ENCODE measurements around the gene BGN. TPM values are rescaled to one million over a fixed set of nuclear protein-coding genes. Genes with fewer than 3 reads are reported as not detected.
A peak's percentile ranks its signal among the peaks of the same experiment; 100 is the strongest.

The BGN gene
- total and polyA plus RNA-seq, 2 donors from 2014 or later: 164 to 288 TPM

DNA sequence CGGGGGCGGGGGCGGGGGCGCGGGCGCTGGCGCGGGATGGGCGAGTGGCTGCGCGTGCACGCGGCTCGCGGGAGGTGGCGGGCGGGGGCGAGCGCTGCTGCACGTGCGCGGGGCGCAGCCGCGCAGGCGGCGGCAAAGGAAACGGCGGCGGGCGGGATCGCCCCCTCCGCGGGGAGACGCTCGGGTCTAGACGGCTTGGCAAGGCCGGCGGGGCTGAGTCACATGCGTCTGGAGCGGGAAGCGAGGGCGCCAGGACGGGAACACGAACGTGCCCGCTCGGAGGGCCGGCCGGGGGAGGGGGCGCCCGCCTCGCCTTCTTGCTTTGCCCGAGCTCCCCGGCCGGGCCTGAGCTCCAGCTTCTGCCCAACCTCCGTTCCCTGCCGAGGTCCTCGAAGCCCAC is 20.1 kb upstream of the BGN start:
- FAIRE-seq: no peak
- intact Hi-C loops (cut with DNase I): no loop called here
- H3K4me3 ChIP-seq (ENCODE audit: low read length in 3 of 3): no peak overlapping the region
- peaks cover 0 to 7% (median 0%) of the 10 kb centered on the region in 3 donors for H3K4me1 ChIP-seq (ENCODE audit: control insufficient read depth in 2 of 3, insufficient read depth in 2 of 3, low read depth in 1 of 3, low read length in 3 of 3)
- H3K27ac ChIP-seq (ENCODE audit: low read depth in 2 of 2, low read length in 2 of 2): no peak overlapping the region
- TF ChIP-seq, protein P1, sequence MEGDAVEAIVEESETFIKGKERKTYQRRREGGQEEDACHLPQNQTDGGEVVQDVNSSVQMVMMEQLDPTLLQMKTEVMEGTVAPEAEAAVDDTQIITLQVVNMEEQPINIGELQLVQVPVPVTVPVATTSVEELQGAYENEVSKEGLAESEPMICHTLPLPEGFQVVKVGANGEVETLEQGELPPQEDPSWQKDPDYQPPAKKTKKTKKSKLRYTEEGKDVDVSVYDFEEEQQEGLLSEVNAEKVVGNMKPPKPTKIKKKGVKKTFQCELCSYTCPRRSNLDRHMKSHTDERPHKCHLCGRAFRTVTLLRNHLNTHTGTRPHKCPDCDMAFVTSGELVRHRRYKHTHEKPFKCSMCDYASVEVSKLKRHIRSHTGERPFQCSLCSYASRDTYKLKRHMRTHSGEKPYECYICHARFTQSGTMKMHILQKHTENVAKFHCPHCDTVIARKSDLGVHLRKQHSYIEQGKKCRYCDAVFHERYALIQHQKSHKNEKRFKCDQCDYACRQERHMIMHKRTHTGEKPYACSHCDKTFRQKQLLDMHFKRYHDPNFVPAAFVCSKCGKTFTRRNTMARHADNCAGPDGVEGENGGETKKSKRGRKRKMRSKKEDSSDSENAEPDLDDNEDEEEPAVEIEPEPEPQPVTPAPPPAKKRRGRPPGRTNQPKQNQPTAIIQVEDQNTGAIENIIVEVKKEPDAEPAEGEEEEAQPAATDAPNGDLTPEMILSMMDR (IDR thresholded peaks at IDR 0.05; ENCODE audit: borderline replicate concordance, extremely low read depth, insufficient read depth): no peak
- no peaks in the 10 kb centered on the region for H3K27me3 ChIP-seq (ENCODE audit: control insufficient read depth, insufficient read depth, low read length)
- H3K36me3 ChIP-seq (ENCODE audit: control insufficient read depth in 2 of 3, insufficient read depth in 3 of 3, low read length in 3 of 3): no peaks in the 10 kb centered on the region
- no peaks in the 10 kb centered on the region for H3K9me3 ChIP-seq (ENCODE audit: control insufficient read depth in 2 of 3, insufficient read depth in 1 of 3, low read length in 3 of 3)
- peak in 4 of 5 donors; percentile 44 to 93 (median 66) for DNase-seq
- H3K9ac ChIP-seq (ENCODE audit: low read length in 3 of 3): no peak overlapping the region

DNA sequence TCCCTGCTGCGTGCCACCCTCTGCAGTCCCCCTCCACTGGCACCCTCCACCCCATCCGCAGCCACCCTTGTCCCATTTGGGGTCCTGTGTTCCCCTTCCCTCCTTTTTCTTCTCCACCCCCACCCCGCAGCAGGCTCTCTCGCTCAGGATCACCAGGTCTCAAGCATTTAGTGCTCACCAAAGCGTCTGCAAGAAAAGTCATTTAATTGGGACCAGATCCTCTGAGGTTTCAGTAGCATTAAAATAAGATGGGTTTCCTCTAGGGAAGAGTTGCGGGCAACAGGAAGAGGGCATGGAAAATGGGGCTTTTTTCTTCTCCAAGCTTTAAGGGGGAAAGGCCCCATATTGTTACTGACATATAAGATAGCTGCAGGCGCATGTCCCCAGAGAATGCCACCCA is 19.5 kb upstream of the BGN start:
- Histone ChIP-seq H3K4me3 (ENCODE audit: low read length in 3 of 3) (no peak overlapping the region), H3K36me3 (ENCODE audit: control insufficient read depth in 2 of 3, insufficient read depth in 3 of 3, low read length in 3 of 3) (no peaks in the 10 kb centered on the region), H3K9me3 (ENCODE audit: control insufficient read depth in 2 of 3, insufficient read depth in 1 of 3, low read length in 3 of 3) (no peaks in the 10 kb centered on the region), H3K27ac (ENCODE audit: low read depth in 2 of 2, low read length in 2 of 2) (no peak overlapping the region), H3K4me1 (ENCODE audit: control insufficient read depth in 2 of 3, insufficient read depth in 2 of 3, low read depth in 1 of 3, low read length in 3 of 3) (peaks cover 0 to 7% (median 0%) of the 10 kb centered on the region in 3 donors), H3K9ac (ENCODE audit: low read length in 3 of 3) (no peak overlapping the region), H3K27me3 (ENCODE audit: control insufficient read depth, insufficient read depth, low read length) (no peaks in the 10 kb centered on the region)
- FAIRE-seq: no peak
- TF ChIP-seq, protein P1 (IDR thresholded peaks at IDR 0.05; ENCODE audit: borderline replicate concordance, extremely low read depth, insufficient read depth): no peak
- intact Hi-C loops (cut with DNase I): no loop called here
- no peak for DNase-seq

DNA sequence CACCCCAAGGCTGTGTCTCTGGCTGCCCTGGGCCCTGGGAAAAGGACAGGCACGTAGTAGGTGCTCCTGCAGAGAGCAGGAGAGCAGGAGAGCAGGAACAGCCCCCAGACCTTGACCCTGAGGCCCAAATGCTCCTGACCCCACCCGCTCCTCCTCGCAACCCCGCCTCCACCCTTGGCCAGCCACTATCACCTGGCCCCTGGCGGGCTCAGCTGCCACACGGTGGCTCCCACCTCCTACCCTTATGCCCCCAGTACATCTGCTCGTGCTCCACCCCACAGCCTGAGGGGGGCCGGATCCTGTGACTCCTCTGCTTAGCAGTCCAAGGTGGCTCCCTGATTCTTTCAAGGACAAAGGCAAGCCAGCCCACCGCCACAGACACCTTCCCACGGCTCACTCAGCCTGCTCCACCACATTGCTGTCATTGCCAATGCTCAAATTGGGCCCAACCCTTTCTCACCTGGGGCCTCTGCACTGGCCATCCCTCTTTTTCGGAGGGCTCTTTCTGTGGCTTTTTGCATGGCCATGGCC is 19.0 kb upstream of the BGN start:
- FAIRE-seq (no peak), DNase-seq (peak in 1 of 5 donors; percentile 36)
- H3K9ac ChIP-seq (ENCODE audit: low read length in 3 of 3): no peak overlapping the region
- H3K4me1 ChIP-seq (ENCODE audit: control insufficient read depth in 2 of 3, insufficient read depth in 2 of 3, low read depth in 1 of 3, low read length in 3 of 3): peaks cover 0 to 7% (median 0%) of the 10 kb centered on the region in 3 donors
- H3K36me3 ChIP-seq (ENCODE audit: control insufficient read depth in 2 of 3, insufficient read depth in 3 of 3, low read length in 3 of 3): no peaks in the 10 kb centered on the region
- no peak overlapping the region for H3K4me3 ChIP-seq (ENCODE audit: low read length in 3 of 3)
- H3K27me3 ChIP-seq (ENCODE audit: control insufficient read depth, insufficient read depth, low read length): no peaks in the 10 kb centered on the region
- H3K27ac ChIP-seq (ENCODE audit: low read depth in 2 of 2, low read length in 2 of 2): no peak overlapping the region
- H3K9me3 ChIP-seq (ENCODE audit: control insufficient read depth in 2 of 3, insufficient read depth in 1 of 3, low read length in 3 of 3): no peaks in the 10 kb centered on the region
- TF ChIP-seq, protein P1 (IDR thresholded peaks at IDR 0.05; ENCODE audit: borderline replicate concordance, extremely low read depth, insufficient read depth): no peak
- intact Hi-C loops (cut with DNase I): no loop called here

Measured in kidney (tissue), 14 donors.